H1 (cell line): ENCODE measurements around the gene FBXW8. TPM values are rescaled to one million over a fixed set of nuclear protein-coding genes. Genes with fewer than 3 reads are reported as not detected.
A peak's percentile ranks its signal among the peaks of the same experiment; 100 is the strongest.

ENCODE experiments used
- BACH1 ChIP-seq: IDR thresholded peaks from 2 replicates; pipeline ENCODE4 v1.6.1; 2012; ENCODE audit warnings: low read length, improper control_type of control experiment
- BCL11A ChIP-seq, 2 experiments: IDR thresholded peaks; one replicate each; pipeline ENCODE4 v1.6.1; 2011; ENCODE audit warnings: low read depth in 2 of 2, low read length in 2 of 2, mild to moderate bottlenecking in 2 of 2
- CBX5 ChIP-seq: fragments of 300-800, 300-1000 bp; sonication (generic); IDR thresholded peaks from 2 replicates; pipeline ENCODE4 v1.7.1; 2016; ENCODE audit warnings: antibody characterized with exemption, low read length, low read depth
- JUN ChIP-seq: IDR thresholded peaks from 2 replicates; pipeline ENCODE4 v1.6.1; 2011; ENCODE audit warnings: low read depth, mild to moderate bottlenecking, improper control_type of control experiment, low read length
- MAFK ChIP-seq: IDR thresholded peaks from 2 replicates; pipeline ENCODE4 v1.6.1; 2012; ENCODE audit warnings: low read depth, mild to moderate bottlenecking, improper control_type of control experiment, low read length
- POLR2A ChIP-seq, 2 experiments: IDR thresholded peaks; 1 replicate in 1 of 2; 2 replicates in 1 of 2; pipeline ENCODE4 v1.6.1; 2011; ENCODE audit warnings: low read depth in 2 of 2, low read length in 2 of 2, mild to moderate bottlenecking in 2 of 2; ENCODE audit errors: control extremely low read depth in 1 of 2
- RFX5 ChIP-seq: IDR thresholded peaks from 2 replicates; pipeline ENCODE4 v1.6.1; 2011; ENCODE audit warnings: low read depth, low read length, improper control_type of control experiment, borderline replicate concordance
- SP1 ChIP-seq: IDR thresholded peaks from 2 replicates; pipeline ENCODE4 v1.6.1; 2011; ENCODE audit warnings: low read depth, low read length
- TAF7 ChIP-seq: optimal IDR thresholded peaks from 2 replicates; pipeline ENCODE3; 2011; ENCODE audit warnings: low read depth, mild to moderate bottlenecking, inconsistent platforms, low read length, moderate library complexity, borderline replicate concordance
- polyA plus RNA-seq, 7 experiments: library from polyadenylated mRNA; depleted of rRNA in 3 of 7; stranded (reverse) in 5 of 7; unstranded in 2 of 7; fragments of >200 nt in 5 of 7; fragments of 200-250 nt in 2 of 7; gene quantifications; 1 replicate in 5 of 7; 2 replicates in 1 of 7; 4 replicates in 1 of 7; pipeline versions ENCODE4 v1.2.1 to v1.2.3, GENCODE V29; 2011 to 2013; ENCODE audit warnings: missing spikeins in 2 of 7, mixed read lengths in 2 of 7
- total RNA-seq: library from RNA; stranded (reverse); fragmentation: NEBNext Ultra II Directional; extraction: Animal tissue kit (Norgen Biotek cat#: 25700); gene quantifications from 2 replicates; pipeline ENCODE4 v1.2.1, GENCODE V29; 2021
- TF ChIP-seq, protein P1 (sequence below): fragments of 300-600 bp; sonication (generic); IDR thresholded peaks from 2 replicates; pipeline ENCODE4 v1.7.1; 2012; ENCODE audit warnings: low read length, moderate library complexity, mild to moderate bottlenecking, inconsistent platforms; ENCODE audit not compliant: insufficient replicate concordance
- TF ChIP-seq, protein P2 (sequence below): IDR thresholded peaks from 2 replicates; pipeline ENCODE4 v1.6.1; 2012; ENCODE audit warnings: inconsistent platforms

The FBXW8 gene
- total and polyA plus RNA-seq, 2 of the 8 experiments (the other 6 are each of a cell fraction or from before 2014, with no cell fraction given), result 15.8 to 16.0 TPM

DNA sequence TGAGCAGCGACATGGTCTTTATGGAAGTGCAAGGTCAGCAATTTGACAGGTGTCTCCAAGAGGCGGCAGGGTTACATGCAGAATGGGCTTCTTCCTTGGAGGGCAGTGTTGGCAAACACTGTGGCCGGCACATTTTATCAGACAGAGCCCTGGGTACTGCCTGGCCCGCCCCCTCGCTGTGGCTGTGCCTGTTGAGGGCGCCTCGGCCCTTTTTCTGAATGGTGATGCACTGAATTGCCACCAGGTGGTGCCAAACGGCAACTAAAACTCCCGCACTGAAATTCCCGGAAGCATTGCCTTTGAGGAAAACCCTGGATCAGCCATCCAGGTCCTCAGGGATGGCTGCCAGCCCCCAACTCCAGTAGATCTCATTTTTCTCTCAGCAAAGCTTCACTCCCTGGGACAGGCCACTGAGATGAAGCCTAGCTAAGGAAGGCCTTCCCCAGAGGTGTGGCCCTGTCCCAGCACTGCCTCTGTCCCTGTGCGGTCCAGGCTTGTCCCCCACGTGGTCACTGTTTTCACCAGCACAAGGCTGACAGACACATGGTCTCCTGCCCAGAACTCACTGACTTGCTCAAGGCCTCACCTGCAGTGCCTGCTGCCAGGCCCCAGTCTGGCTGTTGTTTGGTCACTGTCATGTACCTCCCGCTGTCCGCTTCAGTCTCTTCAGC lies 114.9 kb downstream of the FBXW8 start (continued):
- TF ChIP-seq TAF7 (no peak), POLR2A (IDR thresholded peaks at IDR 0.05; ENCODE audit: control extremely low read depth in 1 of 2, low read depth in 2 of 2, low read length in 2 of 2) (no peak), RFX5 (no peak), CBX5 (no peak), JUN (no peak), BACH1 (no peak), SP1 (no peak), MAFK (peak; percentile 97), BCL11A (IDR thresholded peaks at IDR 0.05; ENCODE audit: low read depth in 2 of 2, low read length in 2 of 2) (no peak)
- TF ChIP-seq, protein P1, sequence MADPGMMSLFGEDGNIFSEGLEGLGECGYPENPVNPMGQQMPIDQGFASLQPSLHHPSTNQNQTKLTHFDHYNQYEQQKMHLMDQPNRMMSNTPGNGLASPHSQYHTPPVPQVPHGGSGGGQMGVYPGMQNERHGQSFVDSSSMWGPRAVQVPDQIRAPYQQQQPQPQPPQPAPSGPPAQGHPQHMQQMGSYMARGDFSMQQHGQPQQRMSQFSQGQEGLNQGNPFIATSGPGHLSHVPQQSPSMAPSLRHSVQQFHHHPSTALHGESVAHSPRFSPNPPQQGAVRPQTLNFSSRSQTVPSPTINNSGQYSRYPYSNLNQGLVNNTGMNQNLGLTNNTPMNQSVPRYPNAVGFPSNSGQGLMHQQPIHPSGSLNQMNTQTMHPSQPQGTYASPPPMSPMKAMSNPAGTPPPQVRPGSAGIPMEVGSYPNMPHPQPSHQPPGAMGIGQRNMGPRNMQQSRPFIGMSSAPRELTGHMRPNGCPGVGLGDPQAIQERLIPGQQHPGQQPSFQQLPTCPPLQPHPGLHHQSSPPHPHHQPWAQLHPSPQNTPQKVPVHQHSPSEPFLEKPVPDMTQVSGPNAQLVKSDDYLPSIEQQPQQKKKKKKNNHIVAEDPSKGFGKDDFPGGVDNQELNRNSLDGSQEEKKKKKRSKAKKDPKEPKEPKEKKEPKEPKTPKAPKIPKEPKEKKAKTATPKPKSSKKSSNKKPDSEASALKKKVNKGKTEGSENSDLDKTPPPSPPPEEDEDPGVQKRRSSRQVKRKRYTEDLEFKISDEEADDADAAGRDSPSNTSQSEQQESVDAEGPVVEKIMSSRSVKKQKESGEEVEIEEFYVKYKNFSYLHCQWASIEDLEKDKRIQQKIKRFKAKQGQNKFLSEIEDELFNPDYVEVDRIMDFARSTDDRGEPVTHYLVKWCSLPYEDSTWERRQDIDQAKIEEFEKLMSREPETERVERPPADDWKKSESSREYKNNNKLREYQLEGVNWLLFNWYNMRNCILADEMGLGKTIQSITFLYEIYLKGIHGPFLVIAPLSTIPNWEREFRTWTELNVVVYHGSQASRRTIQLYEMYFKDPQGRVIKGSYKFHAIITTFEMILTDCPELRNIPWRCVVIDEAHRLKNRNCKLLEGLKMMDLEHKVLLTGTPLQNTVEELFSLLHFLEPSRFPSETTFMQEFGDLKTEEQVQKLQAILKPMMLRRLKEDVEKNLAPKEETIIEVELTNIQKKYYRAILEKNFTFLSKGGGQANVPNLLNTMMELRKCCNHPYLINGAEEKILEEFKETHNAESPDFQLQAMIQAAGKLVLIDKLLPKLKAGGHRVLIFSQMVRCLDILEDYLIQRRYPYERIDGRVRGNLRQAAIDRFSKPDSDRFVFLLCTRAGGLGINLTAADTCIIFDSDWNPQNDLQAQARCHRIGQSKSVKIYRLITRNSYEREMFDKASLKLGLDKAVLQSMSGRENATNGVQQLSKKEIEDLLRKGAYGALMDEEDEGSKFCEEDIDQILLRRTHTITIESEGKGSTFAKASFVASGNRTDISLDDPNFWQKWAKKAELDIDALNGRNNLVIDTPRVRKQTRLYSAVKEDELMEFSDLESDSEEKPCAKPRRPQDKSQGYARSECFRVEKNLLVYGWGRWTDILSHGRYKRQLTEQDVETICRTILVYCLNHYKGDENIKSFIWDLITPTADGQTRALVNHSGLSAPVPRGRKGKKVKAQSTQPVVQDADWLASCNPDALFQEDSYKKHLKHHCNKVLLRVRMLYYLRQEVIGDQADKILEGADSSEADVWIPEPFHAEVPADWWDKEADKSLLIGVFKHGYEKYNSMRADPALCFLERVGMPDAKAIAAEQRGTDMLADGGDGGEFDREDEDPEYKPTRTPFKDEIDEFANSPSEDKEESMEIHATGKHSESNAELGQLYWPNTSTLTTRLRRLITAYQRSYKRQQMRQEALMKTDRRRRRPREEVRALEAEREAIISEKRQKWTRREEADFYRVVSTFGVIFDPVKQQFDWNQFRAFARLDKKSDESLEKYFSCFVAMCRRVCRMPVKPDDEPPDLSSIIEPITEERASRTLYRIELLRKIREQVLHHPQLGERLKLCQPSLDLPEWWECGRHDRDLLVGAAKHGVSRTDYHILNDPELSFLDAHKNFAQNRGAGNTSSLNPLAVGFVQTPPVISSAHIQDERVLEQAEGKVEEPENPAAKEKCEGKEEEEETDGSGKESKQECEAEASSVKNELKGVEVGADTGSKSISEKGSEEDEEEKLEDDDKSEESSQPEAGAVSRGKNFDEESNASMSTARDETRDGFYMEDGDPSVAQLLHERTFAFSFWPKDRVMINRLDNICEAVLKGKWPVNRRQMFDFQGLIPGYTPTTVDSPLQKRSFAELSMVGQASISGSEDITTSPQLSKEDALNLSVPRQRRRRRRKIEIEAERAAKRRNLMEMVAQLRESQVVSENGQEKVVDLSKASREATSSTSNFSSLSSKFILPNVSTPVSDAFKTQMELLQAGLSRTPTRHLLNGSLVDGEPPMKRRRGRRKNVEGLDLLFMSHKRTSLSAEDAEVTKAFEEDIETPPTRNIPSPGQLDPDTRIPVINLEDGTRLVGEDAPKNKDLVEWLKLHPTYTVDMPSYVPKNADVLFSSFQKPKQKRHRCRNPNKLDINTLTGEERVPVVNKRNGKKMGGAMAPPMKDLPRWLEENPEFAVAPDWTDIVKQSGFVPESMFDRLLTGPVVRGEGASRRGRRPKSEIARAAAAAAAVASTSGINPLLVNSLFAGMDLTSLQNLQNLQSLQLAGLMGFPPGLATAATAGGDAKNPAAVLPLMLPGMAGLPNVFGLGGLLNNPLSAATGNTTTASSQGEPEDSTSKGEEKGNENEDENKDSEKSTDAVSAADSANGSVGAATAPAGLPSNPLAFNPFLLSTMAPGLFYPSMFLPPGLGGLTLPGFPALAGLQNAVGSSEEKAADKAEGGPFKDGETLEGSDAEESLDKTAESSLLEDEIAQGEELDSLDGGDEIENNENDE, result no peak
- TF ChIP-seq, protein P2, sequence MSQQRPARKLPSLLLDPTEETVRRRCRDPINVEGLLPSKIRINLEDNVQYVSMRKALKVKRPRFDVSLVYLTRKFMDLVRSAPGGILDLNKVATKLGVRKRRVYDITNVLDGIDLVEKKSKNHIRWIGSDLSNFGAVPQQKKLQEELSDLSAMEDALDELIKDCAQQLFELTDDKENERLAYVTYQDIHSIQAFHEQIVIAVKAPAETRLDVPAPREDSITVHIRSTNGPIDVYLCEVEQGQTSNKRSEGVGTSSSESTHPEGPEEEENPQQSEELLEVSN, result no peak
